ENCODE measurements around the gene IL23A. TPM values are rescaled to one million over a fixed set of nuclear protein-coding genes. Genes with fewer than 3 reads are reported as not detected.
"Not testable (repeated sequence)": the region's sequence is repeated elsewhere in the genome, so short reads cannot be mapped to it uniquely, and the experiment has no call there.

IL23A gene
- total RNA-seq, 2 experiments from 2014 or later, result 41.3 to 41.5 TPM

DNA sequence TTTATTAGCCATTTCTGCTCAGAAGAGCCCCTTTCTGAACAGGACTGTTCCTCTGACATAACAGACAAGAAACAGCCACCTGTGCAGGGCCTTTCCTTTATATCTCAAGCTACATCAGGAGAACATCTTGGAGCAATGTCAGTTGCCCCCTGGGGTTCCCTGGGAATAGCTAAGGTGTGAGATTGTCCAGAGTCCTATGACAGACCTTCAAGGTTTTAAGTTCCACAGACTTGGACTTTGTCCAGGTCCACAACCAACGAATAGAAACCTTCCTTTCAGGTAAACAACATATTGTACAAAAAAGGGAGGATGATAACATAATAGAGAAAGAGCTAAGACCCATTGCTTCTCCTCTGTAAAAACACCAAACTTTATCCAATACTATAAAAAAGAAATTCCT is 2.9 kb downstream of the IL23A start:
- Mint-ChIP-seq H3K36me3 (ENCODE audit: low read depth) (peaks cover 36% of the 10 kb centered on the region), H3K9me3 (no peaks in the 10 kb centered on the region), H3K4me3 (no peak overlapping the region), H3K4me1 (ENCODE audit: low read depth) (peaks cover 36% of the 10 kb centered on the region), H3K27ac (peak overlapping the region; percentile 10), H3K27me3 (no peaks in the 10 kb centered on the region)
- no peak for ATAC-seq
- TF ChIP-seq, protein P1, sequence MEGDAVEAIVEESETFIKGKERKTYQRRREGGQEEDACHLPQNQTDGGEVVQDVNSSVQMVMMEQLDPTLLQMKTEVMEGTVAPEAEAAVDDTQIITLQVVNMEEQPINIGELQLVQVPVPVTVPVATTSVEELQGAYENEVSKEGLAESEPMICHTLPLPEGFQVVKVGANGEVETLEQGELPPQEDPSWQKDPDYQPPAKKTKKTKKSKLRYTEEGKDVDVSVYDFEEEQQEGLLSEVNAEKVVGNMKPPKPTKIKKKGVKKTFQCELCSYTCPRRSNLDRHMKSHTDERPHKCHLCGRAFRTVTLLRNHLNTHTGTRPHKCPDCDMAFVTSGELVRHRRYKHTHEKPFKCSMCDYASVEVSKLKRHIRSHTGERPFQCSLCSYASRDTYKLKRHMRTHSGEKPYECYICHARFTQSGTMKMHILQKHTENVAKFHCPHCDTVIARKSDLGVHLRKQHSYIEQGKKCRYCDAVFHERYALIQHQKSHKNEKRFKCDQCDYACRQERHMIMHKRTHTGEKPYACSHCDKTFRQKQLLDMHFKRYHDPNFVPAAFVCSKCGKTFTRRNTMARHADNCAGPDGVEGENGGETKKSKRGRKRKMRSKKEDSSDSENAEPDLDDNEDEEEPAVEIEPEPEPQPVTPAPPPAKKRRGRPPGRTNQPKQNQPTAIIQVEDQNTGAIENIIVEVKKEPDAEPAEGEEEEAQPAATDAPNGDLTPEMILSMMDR (IDR thresholded peaks at IDR 0.05), result no peak
- intact Hi-C loops (cut with micrococcal nuclease), result no loop called here
- DNase-seq, result no peak
- ChIA-PET CTCF (interaction anchor here (0.8 to 1.5 kb wide), 2 partner anchors 10 to 122 kb away, joined by 3 to 6 read pairs; no protein-coding TSS in a partner anchor), POLR2A (interaction anchor here (0.8 to 5.6 kb wide), 5 partner anchors 8 to 126 kb away, joined by 3 to 42 read pairs (median 3); partner anchors contain the start of genes COQ10A, SPRYD4 and STAT2)

DNA sequence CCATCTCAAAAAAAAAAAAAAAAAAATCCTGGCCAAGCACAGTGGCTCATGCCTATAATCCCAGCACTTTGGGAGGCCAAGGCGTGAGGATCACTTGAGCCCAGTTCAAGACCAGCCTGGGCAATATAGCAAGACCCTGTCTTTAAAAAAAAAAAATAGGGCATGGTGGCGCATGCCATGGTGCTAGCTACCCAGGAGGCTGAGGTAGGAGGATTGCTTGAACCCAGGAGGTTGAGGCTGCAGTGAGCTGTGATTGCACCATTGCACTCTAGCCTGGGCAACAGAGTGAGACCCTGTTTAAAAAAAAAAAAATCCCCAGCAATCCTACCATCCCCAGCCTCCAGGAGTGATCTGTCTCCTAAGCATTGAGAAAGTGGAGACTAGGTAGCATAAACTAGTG is 3.6 kb downstream of the IL23A start:
- H3K27ac Mint-ChIP-seq; ATAC-seq; H3K4me3 Mint-ChIP-seq; H3K27me3 Mint-ChIP-seq; DNase-seq; intact Hi-C loops (cut with micrococcal nuclease); H3K9me3 Mint-ChIP-seq: not testable (repeated sequence)
- POLR2A ChIA-PET, result interaction anchor here (1.1 to 5.6 kb wide), 3 partner anchors 8 to 75 kb away, joined by 3 to 42 read pairs (median 16); partner anchors contain the start of genes COQ10A and STAT2
- Mint-ChIP-seq H3K36me3 (ENCODE audit: low read depth) (peaks cover 42% of the 10 kb centered on the region), H3K4me1 (ENCODE audit: low read depth) (peaks cover 30% of the 10 kb centered on the region)
- CTCF ChIA-PET, result interaction anchor here (0.9 to 1.5 kb wide), 2 partner anchors 16 to 121 kb away, joined by 3 to 6 read pairs; no protein-coding TSS in a partner anchor

DNA sequence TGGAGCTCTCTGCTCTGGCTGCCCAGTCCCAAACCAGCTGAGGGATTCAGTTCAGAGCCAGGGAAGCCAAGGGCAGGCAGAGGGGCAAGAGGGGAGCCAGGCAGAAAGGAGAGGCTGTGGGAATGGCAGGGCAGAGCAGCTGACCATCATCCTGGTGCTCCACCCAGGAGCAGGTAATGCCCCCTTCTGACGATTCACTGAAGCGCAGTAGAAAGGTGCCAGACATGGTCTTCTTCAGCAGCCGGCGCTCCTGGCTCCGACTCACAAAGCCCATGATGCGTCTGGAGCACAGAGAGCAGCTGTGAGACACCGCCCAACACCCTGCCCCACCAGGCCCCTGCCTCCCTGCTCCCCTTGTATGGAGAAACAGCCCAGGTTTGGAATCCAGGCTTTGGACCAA is 8.0 kb downstream of the IL23A start:
- DNase-seq, result peak; percentile 51

DNA sequence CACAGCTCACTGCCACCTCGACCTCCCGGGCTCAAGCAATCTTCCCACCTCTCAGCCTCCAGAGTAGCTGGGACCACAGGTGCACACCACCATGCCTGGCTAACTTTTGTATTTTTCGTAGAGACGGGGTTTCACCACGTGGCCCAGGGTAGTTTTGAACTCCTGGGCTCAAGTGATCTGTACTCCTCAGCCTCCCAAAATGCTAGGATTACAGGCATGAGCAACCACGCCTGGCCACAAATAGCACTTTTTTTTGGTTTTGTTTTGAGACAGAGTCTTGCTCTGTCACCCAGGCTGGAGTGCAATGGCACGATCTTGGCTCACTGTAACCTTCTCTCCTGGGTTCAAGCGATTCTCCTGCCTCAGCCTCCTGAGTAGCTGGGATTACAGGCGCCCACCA is 8.6 kb downstream of the IL23A start:
- ATAC-seq; H3K4me3 Mint-ChIP-seq; H3K9me3 Mint-ChIP-seq; H3K27ac Mint-ChIP-seq; H3K27me3 Mint-ChIP-seq; H3K4me1 Mint-ChIP-seq (ENCODE audit: low read depth); intact Hi-C loops (cut with micrococcal nuclease); DNase-seq: not testable (repeated sequence)
- ChIA-PET CTCF (interaction anchor here (0.7 to 1.6 kb wide), 5 partner anchors 10 to 117 kb away, joined by 3 to 6 read pairs (median 4); partner anchors contain the start of gene CNPY2), POLR2A (interaction anchor here (1.0 to 9.5 kb wide), 3 partner anchors 8 to 102 kb away, joined by 3 to 63 read pairs (median 42); partner anchors contain the start of genes APOF, IL23A, STAT2 and TIMELESS)
- H3K36me3 Mint-ChIP-seq (ENCODE audit: low read depth), result peaks cover 41% of the 10 kb centered on the region

More for the DNA sequence above, 8.0 kb downstream of the IL23A start:
- TF ChIP-seq, protein P1 (IDR thresholded peaks at IDR 0.05), result peak; percentile 58
- Mint-ChIP-seq H3K4me1 (ENCODE audit: low read depth) (no peaks in the 10 kb centered on the region), H3K9me3 (no peaks in the 10 kb centered on the region), H3K27me3 (no peaks in the 10 kb centered on the region), H3K36me3 (ENCODE audit: low read depth) (peaks cover 43% of the 10 kb centered on the region), H3K27ac (no peak overlapping the region), H3K4me3 (no peak overlapping the region)
- peak; percentile 46 for ATAC-seq
- intact Hi-C loops (cut with micrococcal nuclease), result no loop called here
- POLR2A ChIA-PET, result interaction anchor here (0.6 to 9.5 kb wide), 3 partner anchors 14 to 102 kb away, joined by 3 to 63 read pairs (median 3); partner anchors contain the start of genes APOF, STAT2 and TIMELESS
- CTCF ChIA-PET, result interaction anchor here (0.7 to 1.6 kb wide), 5 partner anchors 9 to 117 kb away, joined by 3 to 6 read pairs (median 4); partner anchors contain the start of gene CNPY2

DNA sequence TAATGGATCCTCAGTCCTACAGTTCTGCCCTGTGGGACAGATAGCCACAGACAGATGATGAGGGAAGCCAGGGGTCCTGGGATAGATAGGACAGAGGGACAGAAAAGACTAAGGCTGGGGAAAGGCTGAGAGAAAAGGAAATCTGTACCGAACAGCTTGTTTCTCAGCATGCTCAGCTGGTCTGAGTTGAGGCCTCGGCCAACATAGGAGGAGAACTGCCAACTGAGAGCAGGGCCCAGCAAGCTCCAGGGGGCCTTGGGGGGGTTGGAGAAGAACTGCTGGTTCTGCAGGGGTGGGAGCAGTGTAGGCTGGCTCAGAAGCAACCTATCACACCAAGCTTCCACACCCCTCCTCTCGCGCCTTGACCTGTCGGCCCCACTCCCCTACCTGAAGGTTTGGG is 10.1 kb downstream of the IL23A start:
- no peak overlapping the region for H3K27ac Mint-ChIP-seq
- peaks cover 35% of the 10 kb centered on the region for H3K36me3 Mint-ChIP-seq (ENCODE audit: low read depth)
- ChIA-PET POLR2A (interaction anchor here (1.4 to 9.5 kb wide), 3 partner anchors 9 to 15 kb away, joined by 4 to 63 read pairs (median 42); partner anchors contain the start of genes APOF, IL23A, PAN2 and STAT2), CTCF (interaction anchor here (0.9 to 3.8 kb wide), 4 partner anchors 10 to 115 kb away, joined by 3 to 17 read pairs (median 4); partner anchors contain the start of genes IL23A and STAT2)
- TF ChIP-seq, protein P1 (IDR thresholded peaks at IDR 0.05), result no peak
- H3K4me1 Mint-ChIP-seq (ENCODE audit: low read depth), result no peaks in the 10 kb centered on the region
- intact Hi-C loops (cut with micrococcal nuclease), result no loop called here
- H3K9me3 Mint-ChIP-seq, result no peaks in the 10 kb centered on the region
- H3K4me3 Mint-ChIP-seq, result no peak overlapping the region
- ATAC-seq (no peak), DNase-seq (no peak)
- H3K27me3 Mint-ChIP-seq, result no peaks in the 10 kb centered on the region

DNA sequence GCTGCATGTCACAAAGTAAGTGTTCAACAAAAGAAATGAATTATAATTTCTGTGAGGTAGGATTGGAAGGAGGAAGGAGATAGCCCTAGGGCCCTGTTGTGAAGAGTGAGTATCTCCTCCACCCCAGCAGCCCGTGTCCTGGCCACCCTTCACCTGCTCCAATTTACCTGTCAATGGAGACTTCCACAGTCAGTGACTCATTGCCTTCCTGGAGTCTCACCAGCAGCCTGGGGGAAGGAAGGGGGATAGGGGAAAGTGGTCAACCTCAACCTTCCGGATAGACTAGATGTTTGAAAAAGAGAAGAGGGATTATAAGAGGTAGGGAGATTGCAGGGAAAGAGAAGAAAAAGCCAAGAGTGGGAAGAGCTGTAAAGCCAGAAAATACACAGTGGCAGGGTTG is 12.0 kb downstream of the IL23A start:
- CTCF ChIA-PET, result interaction anchor here (1.0 to 3.8 kb wide), 4 partner anchors 8 to 113 kb away, joined by 3 to 17 read pairs (median 4); partner anchors contain the start of genes IL23A and STAT2
- no peak for DNase-seq
- H3K27me3 Mint-ChIP-seq, result no peaks in the 10 kb centered on the region
- H3K4me3 Mint-ChIP-seq, result no peak overlapping the region
- H3K36me3 Mint-ChIP-seq (ENCODE audit: low read depth), result peaks cover 36% of the 10 kb centered on the region
- TF ChIP-seq, protein P1 (IDR thresholded peaks at IDR 0.05), result no peak
- H3K9me3 Mint-ChIP-seq, result no peaks in the 10 kb centered on the region
- no peak for ATAC-seq
- POLR2A ChIA-PET, result interaction anchor here (1.1 to 9.5 kb wide), 5 partner anchors 10 to 113 kb away, joined by 3 to 63 read pairs (median 4); partner anchors contain the start of genes APOF, CNPY2, IL23A and STAT2
- H3K4me1 Mint-ChIP-seq (ENCODE audit: low read depth), result no peaks in the 10 kb centered on the region
- intact Hi-C loops (cut with micrococcal nuclease), result no loop called here
- peak overlapping the region; percentile 4 for H3K27ac Mint-ChIP-seq
